Ascending aorta (tissue), 2 donors: ENCODE results near the gene SLC12A3. TPM values are rescaled to one million over a fixed set of nuclear protein-coding genes. Genes with fewer than 3 reads are reported as not detected.
"Not testable (repeated sequence)": the region's sequence is repeated elsewhere in the genome, so short reads cannot be mapped to it uniquely, and the experiment has no call there.

Experiments
- DNase-seq, 2 donors: peaks; one replicate each; pipeline ENCODE4 v3.0.0-alpha.2; 2019; ENCODE audit warnings: low spot score in 2 of 2
- H3K27ac ChIP-seq, 2 donors: fragments of 200-600 bp; sonication (generic); one replicate each; pipeline ENCODE4 v1.5.1; 2016 to 2017; ENCODE audit warnings: mild to moderate bottlenecking in 1 of 2
- H3K27me3 ChIP-seq: fragments of 200-600 bp; sonication (generic); one replicate; pipeline ENCODE4 v1.5.1; 2017
- H3K36me3 ChIP-seq, 2 donors: fragments of 200-600 bp; sonication (generic); one replicate each; pipeline ENCODE4 v1.5.1; 2016
- H3K4me1 ChIP-seq, 2 donors: fragments of 200-600 bp; sonication (generic); one replicate each; pipeline ENCODE4 v1.5.1; 2016 to 2017; ENCODE audit warnings: mild to moderate bottlenecking in 1 of 2
- H3K4me3 ChIP-seq, 2 donors: fragments of 200-600 bp; sonication (generic); one replicate each; pipeline ENCODE4 v1.5.1; 2016 to 2017; ENCODE audit warnings: mild to moderate bottlenecking in 1 of 2
- H3K9me3 ChIP-seq, 2 donors: fragments of 200-600 bp; sonication (generic); one replicate each; pipeline ENCODE4 v1.5.1; 2016
- intact Hi-C: fragments of 100-400 bp; cut with DNase I; formaldehyde crosslinking; loops from one replicate; pipeline ENCODE4 v1.15.1; 2023
- total RNA-seq: library from RNA; depleted of rRNA; stranded (reverse); fragments of >200 nt; gene quantifications from one replicate; pipeline ENCODE4 v1.1.0, GENCODE V29; 2016
- TF ChIP-seq, protein P1 (sequence below), 3 experiments: fragments of 200-600 bp in 2 of 3; fragments of 450-650 bp in 1 of 3; sonication (generic) in 2 of 3; IDR thresholded peaks; one replicate each; pipeline ENCODE4 v1.5.1; 2016 to 2019; ENCODE audit warnings: antibody characterized with exemption in 3 of 3, mild to moderate bottlenecking in 1 of 3, moderate library complexity in 1 of 3

The SLC12A3 gene
- total RNA-seq, 1 donor from 2014 or later: not detected

DNA sequence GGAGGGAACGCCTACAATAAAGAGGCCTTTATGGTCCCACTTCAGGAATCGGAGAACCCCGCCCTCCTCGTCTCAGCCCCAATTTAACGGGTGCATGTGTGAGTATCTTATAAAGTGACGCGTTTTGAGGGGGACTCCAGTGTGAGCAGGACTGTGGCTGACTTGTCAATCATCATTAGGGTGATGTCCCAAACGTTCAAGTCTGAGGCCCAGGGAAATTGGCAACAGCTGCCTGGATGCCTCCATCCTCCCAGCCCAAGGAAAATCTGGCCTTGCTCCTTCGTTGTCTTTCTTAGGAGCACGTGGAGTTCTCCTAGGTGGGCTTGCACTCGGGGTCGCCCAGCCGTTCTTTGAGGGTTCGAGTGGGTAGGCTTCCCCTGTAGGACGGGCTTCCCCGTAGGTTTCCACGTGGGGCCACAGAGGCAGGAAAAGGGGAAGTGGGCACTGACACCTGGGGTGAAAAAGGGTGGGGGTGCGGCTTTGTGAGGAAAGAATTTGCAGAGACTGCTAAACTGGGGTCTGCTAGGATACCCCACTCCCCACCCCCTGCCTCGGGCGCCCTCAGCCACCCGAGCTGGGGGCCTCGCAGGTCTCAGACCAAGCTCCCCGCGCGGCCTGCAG, 66.4 kb downstream of the SLC12A3 start:
- H3K36me3 ChIP-seq: peaks cover 5 to 18% of the 10 kb centered on the region in 2 donors
- peak overlapping the region; percentile 99 to 100 for H3K27ac ChIP-seq
- intact Hi-C loops: loop anchor here (5.0 to 10.0 kb wide), 7 partner anchors 256 to 1693 kb away; partner anchors contain the start of genes AMFR, CCDC102A, CNOT1 and KATNB1
- peak overlapping the region; percentile 99 to 100 for H3K4me3 ChIP-seq
- H3K27me3 ChIP-seq: no peaks in the 10 kb centered on the region
- DNase-seq: peak in 1 of 2 donors; percentile 73
- peaks cover 12 to 17% of the 10 kb centered on the region in 2 donors for H3K4me1 ChIP-seq
- TF ChIP-seq, protein P1, sequence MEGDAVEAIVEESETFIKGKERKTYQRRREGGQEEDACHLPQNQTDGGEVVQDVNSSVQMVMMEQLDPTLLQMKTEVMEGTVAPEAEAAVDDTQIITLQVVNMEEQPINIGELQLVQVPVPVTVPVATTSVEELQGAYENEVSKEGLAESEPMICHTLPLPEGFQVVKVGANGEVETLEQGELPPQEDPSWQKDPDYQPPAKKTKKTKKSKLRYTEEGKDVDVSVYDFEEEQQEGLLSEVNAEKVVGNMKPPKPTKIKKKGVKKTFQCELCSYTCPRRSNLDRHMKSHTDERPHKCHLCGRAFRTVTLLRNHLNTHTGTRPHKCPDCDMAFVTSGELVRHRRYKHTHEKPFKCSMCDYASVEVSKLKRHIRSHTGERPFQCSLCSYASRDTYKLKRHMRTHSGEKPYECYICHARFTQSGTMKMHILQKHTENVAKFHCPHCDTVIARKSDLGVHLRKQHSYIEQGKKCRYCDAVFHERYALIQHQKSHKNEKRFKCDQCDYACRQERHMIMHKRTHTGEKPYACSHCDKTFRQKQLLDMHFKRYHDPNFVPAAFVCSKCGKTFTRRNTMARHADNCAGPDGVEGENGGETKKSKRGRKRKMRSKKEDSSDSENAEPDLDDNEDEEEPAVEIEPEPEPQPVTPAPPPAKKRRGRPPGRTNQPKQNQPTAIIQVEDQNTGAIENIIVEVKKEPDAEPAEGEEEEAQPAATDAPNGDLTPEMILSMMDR (IDR thresholded peaks at IDR 0.05): no peak
- no peaks in the 10 kb centered on the region for H3K9me3 ChIP-seq

DNA sequence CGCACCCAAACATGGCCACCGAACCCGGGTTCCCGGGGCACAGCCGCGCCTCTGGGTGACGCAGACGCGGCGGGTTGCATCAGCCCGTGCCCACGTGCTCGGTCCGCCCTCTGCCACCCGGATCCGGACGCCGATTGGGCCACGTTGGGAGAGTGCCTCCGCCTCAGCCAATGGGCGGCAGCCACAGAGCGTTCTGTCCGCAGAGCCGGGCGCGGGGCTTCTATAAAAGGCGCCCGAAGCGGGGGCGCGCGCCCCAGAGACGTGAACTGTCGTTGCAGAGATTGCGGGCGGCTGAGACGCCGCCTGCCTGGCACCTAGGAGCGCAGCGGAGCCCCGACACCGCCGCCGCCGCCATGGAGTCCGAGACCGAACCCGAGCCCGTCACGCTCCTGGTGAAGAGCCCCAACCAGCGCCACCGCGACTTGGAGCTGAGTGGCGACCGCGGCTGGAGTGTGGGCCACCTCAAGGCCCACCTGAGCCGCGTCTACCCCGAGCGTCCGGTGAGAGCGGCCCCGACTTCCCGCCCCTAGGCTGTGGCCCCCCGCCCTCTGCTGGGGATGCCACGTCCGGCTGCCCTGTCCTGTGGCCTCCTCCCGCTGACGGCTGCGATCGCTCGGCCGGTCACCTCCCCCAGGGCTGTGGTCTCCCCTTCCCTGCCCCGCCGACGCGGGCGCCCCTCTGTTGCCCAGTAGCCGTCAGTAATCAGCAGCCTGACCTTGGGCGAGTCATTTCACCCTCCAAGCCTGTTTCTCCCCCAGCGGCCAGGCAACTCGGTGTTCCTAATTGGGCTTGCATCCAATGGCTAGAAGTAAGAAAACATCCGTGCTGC, 67.1 kb downstream of the SLC12A3 start, which contains the start of gene HERPUD1:
Gene HERPUD1 (plus strand): TSS at position 251 of the 829 bp plus-strand sequence. CDS start 103 bp downstream, at position 354.
- H3K27ac ChIP-seq: peak within 1 kb of the TSS; percentile 99 to 100
- intact Hi-C loops: loop anchor here (2.0 to 10.0 kb wide), 8 partner anchors 57 to 1693 kb away; partner anchors contain the start of genes AMFR, CCDC102A, CNOT1 and KATNB1
- peak within 1 kb of the TSS; percentile 99 to 100 for H3K4me3 ChIP-seq
- H3K9me3 ChIP-seq: no peaks in the 10 kb centered on the region
- H3K36me3 ChIP-seq: peaks cover 12 to 25% of the 10 kb centered on the region in 2 donors
- peak; percentile 92 to 99 for DNase-seq
- H3K4me1 ChIP-seq: peaks cover 12 to 17% of the 10 kb centered on the region in 2 donors
- no peaks in the 10 kb centered on the region for H3K27me3 ChIP-seq
- TF ChIP-seq, protein P1 (IDR thresholded peaks at IDR 0.05): peak in 2 of 3 experiments; percentile 5 to 14

DNA sequence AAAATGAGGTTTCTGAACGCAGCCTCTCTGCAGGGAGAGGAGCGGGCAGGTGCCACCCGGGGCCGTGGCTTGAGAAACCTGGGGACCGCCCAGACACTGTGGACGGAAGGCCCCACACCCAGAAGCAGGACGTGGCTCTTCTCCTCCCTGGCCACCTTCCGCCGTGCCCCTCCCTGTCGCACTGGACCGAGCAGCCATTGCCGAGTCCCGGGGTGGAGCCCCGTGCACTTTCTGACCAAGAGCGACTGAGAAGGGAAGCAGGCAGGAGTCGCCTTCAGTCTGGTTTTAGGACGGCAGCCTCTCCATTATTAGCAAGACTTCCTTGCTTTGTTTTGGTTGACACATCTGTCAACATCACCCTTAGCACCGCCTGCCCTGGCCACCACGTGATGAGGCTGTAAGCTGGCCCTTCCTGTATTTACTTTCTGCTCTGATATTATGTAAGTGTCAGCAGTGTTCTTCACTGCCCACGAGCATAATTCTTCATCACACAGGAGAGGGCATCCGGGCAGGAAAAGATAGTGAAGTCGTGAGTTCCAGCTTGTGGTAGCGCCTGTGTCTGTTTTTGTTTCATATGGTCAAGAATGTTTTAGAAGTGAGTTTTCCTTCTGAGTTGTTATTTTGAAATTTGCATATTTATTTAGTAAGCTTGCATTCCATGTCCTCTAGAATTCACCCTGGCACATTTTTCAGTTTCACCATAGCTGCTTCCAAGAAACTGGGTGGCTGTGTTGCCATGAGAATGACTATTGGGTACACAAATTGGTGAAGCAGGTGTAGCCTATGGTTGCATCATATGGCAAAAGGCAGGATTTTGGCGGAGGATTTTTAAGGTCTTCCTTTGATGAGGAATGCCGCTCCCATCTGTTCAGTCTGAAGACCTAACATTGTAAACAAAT, 68.0 kb downstream of the SLC12A3 start:
- H3K4me1 ChIP-seq: peaks cover 12 to 17% of the 10 kb centered on the region in 2 donors
- H3K36me3 ChIP-seq: peaks cover 21 to 33% of the 10 kb centered on the region in 2 donors

DNA sequence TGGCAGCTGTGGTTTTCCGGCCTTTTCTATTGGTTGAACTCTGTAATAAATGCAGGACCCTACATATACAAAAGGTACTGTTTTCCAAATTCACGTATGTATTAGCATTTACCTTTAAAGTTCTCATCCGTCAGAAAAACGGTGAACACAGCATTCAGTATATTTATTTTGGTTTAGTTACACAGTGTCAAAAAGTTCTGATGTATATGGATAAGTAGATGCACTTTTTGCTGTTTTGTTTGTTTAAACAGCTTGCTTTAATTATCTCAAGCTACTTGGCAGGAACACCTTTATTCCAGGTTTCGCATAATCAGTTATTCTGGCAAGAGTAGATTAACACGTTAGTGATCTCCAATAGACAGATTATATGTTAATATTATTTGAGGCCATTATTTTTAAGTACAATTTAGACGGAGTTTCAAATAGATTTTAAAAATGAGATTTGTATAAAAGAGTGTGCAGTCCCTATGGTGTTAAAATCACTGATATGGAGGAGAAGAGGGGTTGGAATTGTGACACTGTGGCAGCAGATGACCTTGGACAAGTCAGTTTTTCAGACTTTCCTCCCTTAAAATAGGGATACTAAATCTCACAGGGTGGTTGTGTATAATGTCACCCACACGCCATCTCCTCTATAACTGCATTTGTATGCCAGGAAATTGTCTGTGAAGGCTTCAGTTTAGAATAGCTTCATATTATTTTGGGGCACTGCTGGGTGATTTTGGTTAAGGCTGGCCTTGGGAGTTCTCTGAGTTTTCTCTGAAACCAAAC, 69.0 kb downstream of the SLC12A3 start:
- TF ChIP-seq, protein P1 (IDR thresholded peaks at IDR 0.05): no peak
- intact Hi-C loops: loop anchor here (1.0 to 10.0 kb wide), 9 partner anchors 12 to 1691 kb away; partner anchors contain the start of genes AMFR, CCDC102A, CNOT1 and KATNB1
- Histone ChIP-seq H3K4me3 (peak overlapping the region; percentile 99 to 100), H3K36me3 (peaks cover 31 to 44% of the 10 kb centered on the region in 2 donors), H3K4me1 (peaks cover 12 to 17% of the 10 kb centered on the region in 2 donors), H3K27me3 (no peaks in the 10 kb centered on the region), H3K9me3 (no peaks in the 10 kb centered on the region), H3K27ac (peak overlapping the region; percentile 99 to 100)
- DNase-seq: no peak

More for the DNA sequence above, 68.0 kb downstream of the SLC12A3 start:
- intact Hi-C loops: loop anchor here (1.0 to 10.0 kb wide), 9 partner anchors 13 to 1692 kb away; partner anchors contain the start of genes AMFR, CCDC102A, CNOT1 and KATNB1
- peak; percentile 47 to 86 for DNase-seq
- H3K27ac ChIP-seq: peak overlapping the region; percentile 99 to 100
- TF ChIP-seq, protein P1 (IDR thresholded peaks at IDR 0.05): no peak
- no peaks in the 10 kb centered on the region for H3K27me3 ChIP-seq
- H3K4me3 ChIP-seq: peak overlapping the region; percentile 99 to 100
- H3K9me3 ChIP-seq: no peaks in the 10 kb centered on the region

DNA sequence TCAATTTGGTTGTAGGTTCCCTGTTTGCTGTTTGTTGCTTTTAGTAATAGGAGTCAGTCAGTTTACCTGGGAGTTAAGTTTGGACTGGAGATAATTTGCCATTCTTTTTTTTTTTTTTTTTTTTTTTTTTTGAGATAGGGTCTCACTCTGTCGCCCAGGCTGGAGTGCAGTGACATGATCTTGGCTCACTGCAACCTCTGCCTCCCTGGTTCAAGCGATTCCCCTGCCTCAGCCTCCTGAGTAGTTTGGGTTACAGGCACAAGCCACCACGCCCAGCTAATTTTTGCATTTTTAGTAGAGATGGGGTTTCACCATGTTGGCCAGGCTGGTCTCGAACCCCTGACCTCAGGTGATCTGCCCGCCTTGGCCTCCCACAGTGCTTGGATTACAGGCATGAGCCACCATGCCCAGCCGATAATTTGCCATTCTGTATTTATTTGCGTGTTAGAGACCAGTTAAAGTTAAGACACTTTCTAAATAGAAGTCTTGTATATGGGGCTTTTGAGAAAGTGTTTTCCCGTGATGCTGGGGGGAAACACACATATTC, 69.7 kb downstream of the SLC12A3 start:
- not testable (repeated sequence) for H3K27me3 ChIP-seq, H3K9me3 ChIP-seq, DNase-seq
- intact Hi-C loops: loop anchor here (5.0 to 10.0 kb wide), 7 partner anchors 253 to 1690 kb away; partner anchors contain the start of genes AMFR, CCDC102A, CNOT1 and KATNB1
- Histone ChIP-seq H3K27ac (peak overlapping the region in 1 of 2 donors; percentile 100), H3K4me3 (peak overlapping the region; percentile 99 to 100), H3K36me3 (peaks cover 38 to 50% of the 10 kb centered on the region in 2 donors), H3K4me1 (peaks cover 12 to 17% of the 10 kb centered on the region in 2 donors)
